ENCODE results near the gene SLC39A10. TPM values are rescaled to one million over a fixed set of nuclear protein-coding genes. Genes with fewer than 3 reads are reported as not detected.

SLC39A10 gene
- total and polyA plus RNA-seq, 2 of the 4 experiments (the other 2 are of a cell fraction) = 17.6 to 64.7 TPM

GRCh38 chr2:195622966-195623365, 34.1 kb upstream of the SLC39A10 start:
- H3K27me3 ChIP-seq (ENCODE audit: control insufficient read depth, insufficient read depth, low read length) = no peaks in the 10 kb centered on the region
- BruUV-seq (replicated peaks) = no TSS peak
- no peak overlapping the region for H2BK20ac ChIP-seq (ENCODE audit: low read depth, low read length)
- no peak overlapping the region for H4K5ac ChIP-seq (ENCODE audit: low read depth, low read length)
- POLR2A ChIA-PET (ENCODE audit: unreplicated experiment) = no interaction called here
- no peak overlapping the region for H3K4me3 ChIP-seq (ENCODE audit: insufficient read depth, low read depth, low read length)
- H3K4me1 ChIP-seq (ENCODE audit: control insufficient read depth, insufficient read depth, low read length) = peaks cover 2% of the 10 kb centered on the region; the same call in 1 of the 2 replicates
- ATAC-seq (ENCODE audit: low read depth) = no peak
- no peak overlapping the region for H3K9ac ChIP-seq (ENCODE audit: low read depth, low read length)
- no peak overlapping the region for H2BK120ac ChIP-seq (ENCODE audit: low read depth, low read length)
- DNase-seq = peak; percentile 12
- no peak overlapping the region for H3K23ac ChIP-seq (ENCODE audit: low read depth, low read length)
- H4K20me1 ChIP-seq (ENCODE audit: insufficient read depth, low read length) = no peaks in the 10 kb centered on the region
- no peak overlapping the region for H2AFZ ChIP-seq (replicated peaks; ENCODE audit: low read length, poor library complexity)
- no peak overlapping the region for H2AK5ac ChIP-seq (ENCODE audit: low read depth, low read length)
- H3K14ac ChIP-seq (replicated peaks; ENCODE audit: low read depth, low read length) = no peak overlapping the region
- no peak overlapping the region for H2BK5ac ChIP-seq (ENCODE audit: low read depth, low read length, poor library complexity, severe bottlenecking)
- H2BK15ac ChIP-seq (ENCODE audit: low read depth, low read length) = no peak overlapping the region
- no peak overlapping the region for H3K4me2 ChIP-seq (ENCODE audit: low read depth, low read length)
- no peak overlapping the region for H3K56ac ChIP-seq (ENCODE audit: extremely low read depth, insufficient read depth, low read length)
- H3K4ac ChIP-seq (ENCODE audit: low read depth, low read length) = no peak overlapping the region
- no peaks in the 10 kb centered on the region for H3K36me3 ChIP-seq (ENCODE audit: control insufficient read depth, insufficient read depth, low read length)
- in situ Hi-C loops (cut with MboI; ENCODE audit: low sequenced_read_pairs) (no loop called here), dilution Hi-C loops (cut with HindIII; ENCODE audit: low sequenced_read_pairs, unreplicated experiment) (no loop called here), intact Hi-C loops (cut with micrococcal nuclease) (no loop called here)
- peaks cover 8 to 11% of the 10 kb centered on the region in 2 experiments; a peak in 3 of 4 replicates for H3K79me1 ChIP-seq (ENCODE audit: low read depth in 1 of 2, low read length in 2 of 2)
- no peak overlapping the region for H3K18ac ChIP-seq (ENCODE audit: low read depth, low read length)
- no peak overlapping the region for H2AK9ac ChIP-seq (replicated peaks; ENCODE audit: low read depth, low read length, poor library complexity)
- no peak overlapping the region for H4K91ac ChIP-seq (ENCODE audit: insufficient read depth, low read depth, low read length)
- TF ChIP-seq MXI1 (IDR thresholded peaks at IDR 0.05; ENCODE audit: borderline replicate concordance, low read depth, low read length) (no peak), MAZ (IDR thresholded peaks at IDR 0.05; ENCODE audit: borderline replicate concordance, low read depth, low read length) (no peak), BHLHE40 (IDR thresholded peaks at IDR 0.05; ENCODE audit: low read depth, low read length) (no peak), ELK1 (IDR thresholded peaks at IDR 0.05; ENCODE audit: borderline replicate concordance, low read depth, low read length) (no peak), SMC3 (IDR thresholded peaks at IDR 0.05; ENCODE audit: low read depth, low read length) (no peak), RFX5 (IDR thresholded peaks at IDR 0.05; ENCODE audit: low read depth, low read length) (no peak), RAD21 (IDR thresholded peaks at IDR 0.05; ENCODE audit: low read length) (no peak), USF2 (IDR thresholded peaks at IDR 0.05; ENCODE audit: low read depth, low read length) (no peak)
- CTCF ChIA-PET = no interaction called here
- no peak overlapping the region for H4K8ac ChIP-seq (ENCODE audit: low read depth in 2 of 2, low read length in 2 of 2)
- no peaks in the 10 kb centered on the region for H3K9me1 ChIP-seq (ENCODE audit: insufficient read depth, low read length)
- H3K9me3 ChIP-seq (ENCODE audit: control insufficient read depth, insufficient read depth, low read length) = no peaks in the 10 kb centered on the region
- no peak overlapping the region for H3K27ac ChIP-seq (ENCODE audit: insufficient read depth, low read length)

Data from IMR-90 (cell line).